GM19397 (cell line): Measurements from ENCODE around the gene KIF1A.
"Not testable (repeated sequence)": the region's sequence is repeated elsewhere in the genome, so short reads cannot be mapped to it uniquely, and the experiment has no call there.

ENCODE experiments used
- ATAC-seq: cut with Tn5 transposase; IDR thresholded peaks from one replicate; pipeline ENCODE4 v1.9.1; 2021; ENCODE audit warnings: mild to moderate bottlenecking, moderate library complexity; ENCODE audit not compliant: unreplicated experiment

The KIF1A gene

GRCh38 chr2:240707043-240707756 lies 112.8 kb downstream of the KIF1A start:
- no peak for ATAC-seq

- ATAC-seq: no peak
Observed at GRCh38 chr2:240705204-240705791, 114.7 kb downstream of the KIF1A start.

DNA sequence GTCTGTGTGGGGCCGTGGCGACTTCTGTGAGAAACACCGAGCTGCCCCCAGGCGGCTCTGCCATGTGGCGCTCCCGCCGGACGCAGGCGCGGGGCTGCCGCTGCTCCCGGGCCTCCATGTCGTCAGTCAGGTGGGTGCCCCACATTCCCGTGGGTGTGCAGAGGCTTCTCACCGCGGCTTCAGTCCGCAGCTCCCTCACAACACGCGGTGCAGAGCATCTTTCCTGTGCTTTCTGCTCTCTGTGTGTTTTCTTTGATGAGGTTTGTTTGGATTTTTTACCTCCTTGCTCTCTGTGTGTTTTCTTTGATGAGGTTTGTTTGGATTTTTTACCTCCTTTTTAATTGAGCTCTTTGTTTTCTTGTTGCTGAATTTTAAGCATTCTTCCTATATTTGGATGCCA lies 115.4 kb downstream of the KIF1A start:
- no peak for ATAC-seq

- ATAC-seq: no peak
Observed at GRCh38 chr2:240703417-240704341, 116.3 kb downstream of the KIF1A start.

DNA sequence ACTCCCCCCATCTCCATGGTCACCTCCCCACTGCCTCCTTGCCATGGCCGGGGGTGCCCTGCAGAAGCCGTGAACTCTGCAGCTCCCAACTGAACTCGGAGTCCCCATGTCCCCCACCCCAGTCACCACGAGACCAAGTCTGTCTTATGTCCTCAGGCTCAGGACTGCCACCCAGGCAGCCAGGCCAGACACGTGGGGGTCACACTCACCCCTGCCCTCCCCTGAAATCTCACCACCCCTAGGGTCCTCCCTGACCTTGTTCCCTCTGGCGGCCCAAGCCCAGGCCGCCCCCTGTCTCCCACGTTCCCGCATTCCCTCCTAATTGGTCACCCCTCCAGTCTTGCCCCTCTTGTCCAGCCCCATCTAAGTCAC lies 117.4 kb downstream of the KIF1A start:
- no peak for ATAC-seq

- ATAC-seq: no peak
Observed at GRCh38 chr2:240701736-240702639, 118.0 kb downstream of the KIF1A start.

- ATAC-seq: no peak
Observed at GRCh38 chr2:240701091-240701735, 118.8 kb downstream of the KIF1A start.

GRCh38 chr2:240700616-240701015 lies 119.4 kb downstream of the KIF1A start:
- not testable (repeated sequence) for ATAC-seq

DNA sequence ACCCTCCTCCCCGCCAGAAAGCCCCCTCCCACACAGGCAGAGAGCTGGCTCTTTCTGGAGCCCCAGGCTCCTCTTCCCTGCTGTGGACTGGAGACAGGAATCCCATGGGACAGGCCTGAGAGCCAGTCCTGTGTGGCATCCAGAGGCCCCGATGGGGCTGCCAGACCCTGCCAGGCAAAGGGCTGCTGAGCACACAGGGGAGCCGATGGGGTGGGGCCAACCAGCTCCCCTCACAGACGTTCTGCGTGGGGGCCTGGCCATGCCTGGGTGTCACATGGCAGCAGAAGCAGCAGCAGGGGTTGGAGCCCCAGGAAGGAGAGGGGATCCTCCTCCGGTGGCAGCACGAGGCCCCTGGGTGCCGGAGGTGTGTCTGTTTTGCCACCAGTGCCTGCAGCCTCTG lies 120.2 kb downstream of the KIF1A start:
- ATAC-seq: not testable (repeated sequence)

DNA sequence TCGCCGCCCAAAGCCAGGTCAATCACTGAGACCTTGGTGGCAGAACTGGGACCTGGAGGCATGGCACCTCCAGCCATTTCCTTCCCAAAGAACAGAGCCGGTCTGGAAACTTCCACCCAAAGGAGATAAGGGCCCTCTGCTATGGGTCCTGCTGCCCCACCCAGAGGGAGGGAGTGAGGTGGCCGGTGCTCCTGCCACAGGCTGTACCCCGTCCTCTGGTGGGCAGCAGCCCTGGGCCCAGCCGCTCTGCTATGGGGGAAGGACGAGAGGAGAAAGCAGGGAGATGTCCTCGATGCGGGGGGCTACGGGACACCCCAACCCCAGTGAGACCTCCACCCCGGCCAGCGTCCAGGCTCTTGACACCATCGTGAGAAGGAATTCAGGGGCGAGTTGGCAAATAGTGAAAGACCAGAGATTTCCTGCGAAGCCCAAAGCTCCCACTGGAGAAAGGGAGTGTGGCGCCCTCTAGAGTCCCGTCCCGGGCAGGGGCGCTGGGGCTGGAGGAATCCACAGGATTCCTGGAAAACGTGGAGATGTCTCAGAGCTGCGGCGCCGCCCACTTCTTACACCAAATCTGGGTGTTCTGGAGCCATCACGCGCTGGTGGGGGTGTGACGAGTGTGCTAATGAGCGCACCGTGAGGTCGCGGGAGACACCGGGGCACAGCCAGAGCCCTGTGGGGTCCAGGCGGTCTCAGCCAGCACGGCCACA lies 121.0 kb downstream of the KIF1A start:
- ATAC-seq: not testable (repeated sequence)

DNA sequence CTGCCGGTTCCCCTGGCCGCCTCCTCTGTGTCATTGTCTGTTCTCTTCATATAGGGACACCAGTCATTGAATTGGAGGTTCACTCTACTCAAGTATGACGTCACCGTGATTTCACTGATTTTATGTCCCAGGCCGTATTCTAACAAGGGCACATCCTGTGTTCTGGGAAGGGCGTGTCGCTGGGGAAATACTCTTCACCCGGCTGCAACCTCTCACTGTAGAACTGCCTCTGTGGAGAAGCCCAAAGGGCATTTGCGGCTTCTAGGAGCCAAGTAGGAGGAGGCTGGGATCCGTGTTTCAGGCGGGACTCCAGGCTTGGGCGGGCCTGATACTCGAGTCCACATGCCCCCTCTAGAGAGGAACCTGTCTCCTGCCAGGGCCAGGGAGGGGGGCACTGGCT lies 123.5 kb downstream of the KIF1A start:
- ATAC-seq: not testable (repeated sequence)

DNA sequence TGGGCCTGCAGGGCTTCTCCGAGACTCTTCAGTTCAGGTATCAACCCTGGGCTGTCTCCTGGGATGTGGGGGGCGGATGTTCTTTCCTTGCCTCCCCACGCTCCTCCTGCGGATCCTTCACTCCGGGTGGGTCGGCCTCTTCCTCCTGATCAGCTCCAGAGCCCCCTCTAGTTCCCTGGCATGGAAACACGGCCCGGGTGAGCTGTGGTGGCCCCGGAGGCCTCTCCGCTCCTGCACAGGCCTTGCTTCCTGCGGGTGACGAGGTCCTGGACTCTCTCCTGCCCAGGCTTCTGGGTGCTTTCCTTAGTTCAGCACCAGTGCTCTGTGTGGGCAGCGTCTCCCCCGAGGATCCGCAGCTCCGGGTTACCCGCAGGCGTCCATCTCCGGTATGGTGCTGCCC lies 124.4 kb downstream of the KIF1A start:
- ATAC-seq: not testable (repeated sequence)

DNA sequence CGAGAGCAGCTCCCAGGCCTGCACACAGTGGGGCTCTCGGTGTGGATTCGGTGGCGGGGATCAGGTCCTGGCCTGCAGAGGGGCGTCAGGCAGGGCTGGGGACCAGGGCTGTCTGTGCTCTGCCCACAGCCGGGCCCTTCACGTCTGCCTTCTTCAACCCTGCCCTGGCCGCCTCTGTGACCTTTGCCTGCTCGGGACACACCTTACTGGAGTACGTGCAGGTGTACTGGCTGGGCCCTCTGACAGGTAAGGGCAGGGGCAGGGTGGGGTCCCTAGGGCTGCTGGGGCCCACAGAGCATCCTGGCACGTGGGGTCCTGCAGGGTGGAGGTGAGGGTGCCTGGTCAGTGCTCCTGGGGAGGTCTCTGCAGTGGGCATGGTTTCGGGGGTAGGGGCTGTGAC lies 125.7 kb downstream of the KIF1A start:
- ATAC-seq: not testable (repeated sequence)

GRCh38 chr2:240692583-240693561 lies 127.1 kb downstream of the KIF1A start:
- not testable (repeated sequence) for ATAC-seq

DNA sequence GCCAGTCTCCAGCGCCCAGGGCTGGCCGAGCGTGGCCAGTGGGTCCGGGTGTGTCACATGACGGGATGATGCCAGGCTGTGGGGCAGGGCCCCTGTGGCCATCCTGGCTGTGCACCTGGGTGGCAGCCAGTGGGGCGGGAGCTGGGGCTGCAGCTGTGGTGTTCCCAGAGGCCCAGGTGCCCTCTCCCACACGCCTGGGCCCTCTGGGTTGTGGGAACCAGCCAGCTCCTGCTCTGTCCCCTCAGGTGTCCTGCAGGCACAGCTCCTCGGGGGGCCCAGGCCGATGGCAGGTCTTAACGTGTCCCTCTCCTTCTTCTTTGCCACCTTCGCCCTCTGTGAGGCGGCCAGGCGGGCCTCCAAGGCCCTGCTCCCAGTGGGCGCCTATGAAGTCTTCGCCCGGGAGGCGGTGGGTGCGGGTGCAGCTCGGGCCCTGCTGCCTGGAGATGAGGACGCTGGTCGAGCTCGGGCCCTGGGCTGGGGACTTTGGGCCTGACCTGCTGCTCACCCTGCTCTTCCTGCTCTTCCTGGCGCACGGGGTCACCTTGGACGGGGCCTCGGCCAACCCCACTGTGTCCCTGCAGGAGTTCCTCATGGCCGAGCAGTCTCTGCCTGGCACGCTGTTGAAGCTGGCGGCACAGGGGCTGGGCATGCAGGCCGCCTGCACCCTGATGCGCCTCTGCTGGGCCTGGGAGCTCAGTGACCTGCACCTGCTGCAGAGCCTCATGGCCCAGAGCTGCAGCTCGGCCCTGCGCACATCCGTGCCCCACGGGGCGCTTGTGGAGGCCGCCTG lies 128.2 kb downstream of the KIF1A start, which contains the start of gene AQP12A:
TSS of gene AQP12A (plus strand) at position 236 of the 790 bp plus-strand sequence. CDS start at position 284, 48 bp downstream.
- ATAC-seq: not testable (repeated sequence)

DNA sequence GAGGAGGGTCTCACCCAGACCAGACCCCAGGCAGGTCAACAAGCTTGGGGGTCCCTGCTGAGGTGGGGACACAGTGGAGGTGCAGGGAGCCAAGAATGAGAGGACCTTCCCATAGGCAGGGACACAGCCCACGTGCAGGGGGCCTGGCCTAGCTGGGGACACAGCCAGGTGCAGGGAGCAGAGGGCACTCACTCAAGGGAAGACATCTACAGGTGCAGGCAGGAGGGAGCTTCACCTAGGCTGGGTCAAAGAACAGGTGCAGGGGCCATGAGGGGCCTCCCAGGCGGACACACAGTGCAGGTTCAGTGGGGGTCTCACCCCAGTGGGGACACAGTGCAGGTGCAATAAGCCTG lies 129.0 kb downstream of the KIF1A start:
- not testable (repeated sequence) for ATAC-seq

DNA sequence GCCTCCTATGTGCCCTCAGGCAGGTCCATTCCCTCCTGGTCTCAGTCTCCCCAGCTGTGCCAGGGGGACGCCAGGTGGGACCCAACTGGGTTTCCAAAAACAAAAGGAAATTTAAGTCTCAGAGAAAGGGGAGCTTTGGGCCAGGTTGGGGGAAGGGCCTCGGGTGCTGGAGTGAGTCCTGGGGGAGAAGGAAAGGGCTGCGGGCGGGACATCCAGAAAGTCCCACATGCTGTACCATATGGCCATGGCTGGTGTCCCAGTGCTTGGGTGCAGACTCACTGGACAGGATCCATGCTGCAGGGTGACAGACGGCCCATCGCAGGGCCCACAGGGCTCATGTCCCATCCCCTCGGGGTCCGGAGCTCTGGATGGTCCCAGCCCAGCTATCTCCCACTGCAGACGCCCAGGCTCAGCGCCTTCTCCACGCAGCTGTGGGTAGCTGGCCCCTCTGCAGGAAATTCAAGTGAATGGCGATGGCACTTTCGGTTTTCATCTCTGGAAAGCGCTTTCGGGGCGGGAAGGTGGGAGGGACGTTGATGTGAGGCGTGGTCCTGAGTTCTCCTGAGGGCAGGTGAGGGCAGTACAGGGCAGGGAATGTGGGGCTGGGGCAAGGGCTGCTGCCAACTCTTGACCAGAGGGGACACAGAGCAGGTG lies 129.5 kb downstream of the KIF1A start:
- ATAC-seq: not testable (repeated sequence)
